IPS-18a (cell line): Measurements from ENCODE around the gene TBX15.
A peak's percentile ranks its signal among the peaks of the same experiment; 100 is the strongest.

ENCODE experiments used
- H3K27ac ChIP-seq: one replicate; pipeline ENCODE4 v1.5.1; 2013; ENCODE audit warnings: low read length
- H3K27me3 ChIP-seq: one replicate; pipeline ENCODE4 v1.6.1; 2013; ENCODE audit warnings: mild to moderate bottlenecking, low read length; ENCODE audit not compliant: control insufficient read depth, insufficient read depth
- H3K36me3 ChIP-seq: one replicate; pipeline ENCODE4 v1.6.1; 2013; ENCODE audit warnings: low read depth, low read length; ENCODE audit not compliant: control insufficient read depth
- H3K4me1 ChIP-seq: one replicate; pipeline ENCODE4 v1.6.1; 2013; ENCODE audit warnings: low read depth, low read length; ENCODE audit not compliant: control insufficient read depth
- H3K4me3 ChIP-seq: one replicate; pipeline ENCODE4 v1.5.1; 2013; ENCODE audit warnings: low read length
- H3K9ac ChIP-seq: one replicate; pipeline ENCODE4 v1.6.1; 2013; ENCODE audit warnings: mild to moderate bottlenecking, low read length, moderate library complexity
- H3K9me3 ChIP-seq: one replicate; pipeline ENCODE4 v1.6.1; 2013; ENCODE audit warnings: low read depth, low read length; ENCODE audit not compliant: control insufficient read depth

TBX15 gene

GRCh38 chr1:119008483-119009311 is 20.6 kb upstream of the TBX15 start:
- Histone ChIP-seq H3K9me3 (peaks cover 5% of the 10 kb centered on the region), H3K4me3 (peak overlapping the region; percentile 54), H3K4me1 (peaks cover 8% of the 10 kb centered on the region), H3K27me3 (peaks cover 80% of the 10 kb centered on the region), H3K9ac (no peak overlapping the region), H3K36me3 (no peaks in the 10 kb centered on the region), H3K27ac (no peak overlapping the region)

GRCh38 chr1:119007670-119008482 is 19.7 kb upstream of the TBX15 start:
- Histone ChIP-seq H3K9ac (no peak overlapping the region), H3K27me3 (peaks cover 88% of the 10 kb centered on the region), H3K9me3 (peaks cover 5% of the 10 kb centered on the region), H3K27ac (no peak overlapping the region), H3K4me3 (peak overlapping the region; percentile 54), H3K36me3 (no peaks in the 10 kb centered on the region), H3K4me1 (peaks cover 11% of the 10 kb centered on the region)

GRCh38 chr1:119007339-119007669 is 19.2 kb upstream of the TBX15 start:
- Histone ChIP-seq H3K4me3 (no peak overlapping the region), H3K27ac (no peak overlapping the region), H3K9me3 (peaks cover 5% of the 10 kb centered on the region), H3K27me3 (peaks cover 93% of the 10 kb centered on the region), H3K9ac (no peak overlapping the region), H3K36me3 (no peaks in the 10 kb centered on the region), H3K4me1 (peaks cover 15% of the 10 kb centered on the region)

GRCh38 chr1:119006406-119007279 is 18.5 kb upstream of the TBX15 start:
- peak overlapping the region; percentile 15 for H3K4me3 ChIP-seq

GRCh38 chr1:119005724-119006405 is 17.7 kb upstream of the TBX15 start:
- no peak overlapping the region for H3K27ac ChIP-seq
- H3K4me1 ChIP-seq, result peaks cover 21% of the 10 kb centered on the region
- H3K9ac ChIP-seq, result no peak overlapping the region
- H3K4me3 ChIP-seq, result no peak overlapping the region
- H3K27me3 ChIP-seq, result peaks cover 98% of the 10 kb centered on the region
- no peaks in the 10 kb centered on the region for H3K36me3 ChIP-seq
- peaks cover 5% of the 10 kb centered on the region for H3K9me3 ChIP-seq

More at GRCh38 chr1:119006406-119007279, 18.5 kb upstream of the TBX15 start:
- H3K9me3 ChIP-seq, result peaks cover 5% of the 10 kb centered on the region
- no peak overlapping the region for H3K9ac ChIP-seq
- H3K27me3 ChIP-seq, result peaks cover 98% of the 10 kb centered on the region
- H3K27ac ChIP-seq, result no peak overlapping the region
- H3K4me1 ChIP-seq, result peaks cover 19% of the 10 kb centered on the region
- no peaks in the 10 kb centered on the region for H3K36me3 ChIP-seq

GRCh38 chr1:119004781-119005180 is 16.6 kb upstream of the TBX15 start:
- Histone ChIP-seq H3K27me3 (peaks cover 100% of the 10 kb centered on the region), H3K4me1 (peaks cover 24% of the 10 kb centered on the region)

GRCh38 chr1:119004129-119004527 is 16.0 kb upstream of the TBX15 start:
- H3K9me3 ChIP-seq, result peaks cover 5% of the 10 kb centered on the region
- H3K9ac ChIP-seq, result no peak overlapping the region
- H3K27ac ChIP-seq, result no peak overlapping the region
- peaks cover 24% of the 10 kb centered on the region for H3K4me1 ChIP-seq
- peaks cover 100% of the 10 kb centered on the region for H3K27me3 ChIP-seq
- H3K36me3 ChIP-seq, result no peaks in the 10 kb centered on the region
- H3K4me3 ChIP-seq, result no peak overlapping the region

More at GRCh38 chr1:119004781-119005180, 16.6 kb upstream of the TBX15 start:
- peaks cover 5% of the 10 kb centered on the region for H3K9me3 ChIP-seq
- H3K27ac ChIP-seq, result no peak overlapping the region
- no peak overlapping the region for H3K4me3 ChIP-seq
- H3K36me3 ChIP-seq, result no peaks in the 10 kb centered on the region
- H3K9ac ChIP-seq, result no peak overlapping the region

GRCh38 chr1:119003413-119004128 is 15.4 kb upstream of the TBX15 start:
- Histone ChIP-seq H3K27ac (no peak overlapping the region), H3K9ac (no peak overlapping the region), H3K27me3 (peaks cover 100% of the 10 kb centered on the region), H3K9me3 (peaks cover 5% of the 10 kb centered on the region), H3K4me1 (peaks cover 27% of the 10 kb centered on the region), H3K4me3 (no peak overlapping the region), H3K36me3 (no peaks in the 10 kb centered on the region)

- no peak overlapping the region for H3K27ac ChIP-seq
Observed at GRCh38 chr1:119002028-119002686, 14.0 kb upstream of the TBX15 start.

More at GRCh38 chr1:119002028-119002686, 14.0 kb upstream of the TBX15 start:
- H3K4me3 ChIP-seq, result no peak overlapping the region
- H3K4me1 ChIP-seq, result peaks cover 25% of the 10 kb centered on the region
- H3K36me3 ChIP-seq, result no peaks in the 10 kb centered on the region
- H3K9me3 ChIP-seq, result peaks cover 5% of the 10 kb centered on the region
- no peak overlapping the region for H3K9ac ChIP-seq
- H3K27me3 ChIP-seq, result peaks cover 100% of the 10 kb centered on the region
